HG03280 (cell line): ENCODE data around the gene DAZAP1.

Experiments used
- ATAC-seq: cut with Tn5 transposase; IDR thresholded peaks from one replicate; pipeline ENCODE4 v1.9.1; 2021; ENCODE audit warnings: mild to moderate bottlenecking, moderate library complexity; ENCODE audit not compliant: unreplicated experiment

Gene DAZAP1

DNA sequence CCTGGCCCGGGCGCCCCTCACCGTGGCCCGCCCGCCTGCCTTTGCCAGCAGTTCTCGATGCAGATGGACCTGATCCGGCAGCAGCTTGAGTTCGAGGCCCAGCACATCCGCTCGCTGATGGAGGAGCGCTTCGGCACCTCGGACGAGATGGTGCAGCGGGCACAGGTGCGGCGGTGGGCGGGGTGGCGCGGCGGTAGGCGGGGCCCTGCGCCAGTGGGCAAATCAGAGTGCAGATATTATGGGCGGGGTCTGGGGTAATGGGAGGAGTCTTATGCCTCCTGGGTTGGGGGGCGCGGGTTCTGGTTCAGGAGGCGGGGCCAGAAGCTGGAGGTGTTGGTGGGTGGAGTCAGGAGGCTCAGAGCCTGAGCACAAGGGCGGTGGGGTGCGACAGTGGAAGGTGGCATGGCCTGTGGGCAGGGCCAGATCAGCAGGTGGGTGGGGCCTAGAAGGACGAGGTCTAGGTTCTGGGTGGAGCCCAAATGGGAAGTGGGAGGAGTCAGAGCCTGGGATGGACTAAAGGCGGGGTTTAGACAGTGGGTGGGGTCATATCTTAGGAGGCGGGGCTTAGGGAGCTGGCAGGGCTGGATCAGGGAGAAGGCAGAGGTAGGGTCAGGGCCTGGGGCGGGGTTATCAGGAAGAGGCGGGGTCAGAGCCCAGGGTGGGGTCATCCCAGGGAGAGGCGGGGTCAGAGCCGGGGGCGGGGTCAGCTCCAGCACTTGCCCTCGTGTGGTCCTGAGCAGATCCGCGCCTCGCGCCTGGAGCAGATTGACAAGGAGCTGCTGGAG is 48.1 kb downstream of the DAZAP1 start:
- ATAC-seq: no peak

DNA sequence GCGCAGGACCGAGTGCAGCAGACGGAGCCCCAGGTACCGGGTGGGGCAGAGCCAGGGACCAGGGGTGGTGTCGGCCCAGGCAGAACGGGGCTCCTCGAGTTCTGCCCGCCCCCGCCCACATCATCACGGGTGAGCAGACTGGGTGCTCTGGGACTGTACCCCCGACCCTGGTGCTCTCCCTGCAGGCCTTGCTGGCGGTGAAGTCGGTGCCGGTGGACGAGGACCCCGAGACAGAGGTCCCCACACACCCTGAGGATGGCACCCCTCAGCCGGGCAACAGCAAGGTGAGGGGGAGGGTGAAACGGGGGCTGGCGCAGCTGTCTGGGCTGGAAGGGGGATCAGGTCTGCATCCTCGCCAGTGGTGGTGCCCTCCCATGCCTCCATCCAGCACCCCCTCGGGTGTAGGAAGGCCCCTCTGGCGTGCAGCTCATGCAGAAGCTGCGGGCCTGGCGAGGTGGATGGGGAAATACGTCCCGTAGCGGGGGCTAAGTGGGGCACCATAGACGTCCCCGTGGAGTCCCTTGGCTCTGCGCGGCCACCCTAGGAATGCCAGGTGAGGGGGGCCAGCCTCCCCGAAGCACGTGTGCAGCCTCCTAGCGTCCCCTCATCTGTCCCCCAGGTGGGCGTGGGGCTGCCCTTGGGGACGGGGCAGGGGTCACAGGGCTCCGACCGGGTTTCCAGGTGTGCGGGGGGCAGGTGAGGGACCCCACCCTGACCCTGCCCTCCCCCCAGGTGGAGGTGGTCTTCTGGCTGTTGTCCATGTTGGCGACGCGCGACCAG is 48.9 kb downstream of the DAZAP1 start:
- ATAC-seq: no peak

DNA sequence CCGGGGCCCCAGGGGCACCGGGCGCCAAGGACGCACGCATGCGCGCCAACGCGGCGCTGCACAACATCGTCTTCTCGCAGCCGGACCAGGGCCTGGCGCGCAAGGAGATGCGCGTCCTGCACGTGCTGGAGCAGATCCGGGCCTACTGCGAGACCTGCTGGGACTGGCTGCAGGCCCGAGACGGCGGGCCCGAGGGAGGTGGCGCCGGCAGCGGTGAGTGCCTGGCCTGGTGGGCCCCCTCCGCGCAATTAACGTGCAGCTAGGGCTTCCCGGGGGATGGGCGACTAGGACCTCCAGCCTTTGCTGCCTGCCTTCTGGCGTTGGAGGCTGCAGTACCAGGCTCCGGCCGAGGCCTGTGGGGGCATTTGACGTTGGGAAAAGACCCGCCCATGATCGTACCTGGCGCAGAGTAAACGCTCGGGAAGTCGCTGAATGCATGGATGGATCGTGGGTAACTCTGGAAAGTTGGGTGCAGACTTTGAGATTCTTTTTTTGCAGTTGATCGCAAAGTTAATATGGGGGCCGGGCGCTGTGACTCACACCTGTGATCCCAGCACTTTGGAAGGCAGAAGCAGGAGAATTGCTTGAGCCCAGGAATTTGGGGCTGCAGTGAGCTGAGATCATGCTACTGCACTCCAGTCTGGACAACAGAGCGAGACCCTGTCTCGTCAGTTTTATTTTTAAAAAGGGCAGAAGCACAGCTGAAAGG is 49.8 kb downstream of the DAZAP1 start:
- no peak for ATAC-seq

DNA sequence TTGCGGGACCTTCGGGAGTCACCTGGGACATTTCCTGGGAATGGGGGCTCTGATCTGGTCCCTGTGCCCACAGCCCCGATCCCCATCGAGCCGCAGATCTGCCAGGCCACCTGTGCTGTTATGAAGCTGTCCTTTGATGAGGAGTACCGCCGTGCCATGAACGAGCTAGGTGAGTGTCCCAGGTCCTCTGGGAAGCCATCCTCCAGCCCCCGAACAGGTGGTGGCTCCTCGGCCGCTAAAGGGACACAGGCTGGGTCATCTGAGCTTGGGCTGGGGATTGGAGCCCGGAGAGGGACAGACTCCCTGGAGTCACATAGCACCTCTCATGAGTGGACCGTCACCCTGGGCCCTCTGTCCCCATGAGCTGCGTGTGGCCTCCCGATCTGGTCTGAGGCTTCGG is 50.5 kb downstream of the DAZAP1 start:
- no peak for ATAC-seq

DNA sequence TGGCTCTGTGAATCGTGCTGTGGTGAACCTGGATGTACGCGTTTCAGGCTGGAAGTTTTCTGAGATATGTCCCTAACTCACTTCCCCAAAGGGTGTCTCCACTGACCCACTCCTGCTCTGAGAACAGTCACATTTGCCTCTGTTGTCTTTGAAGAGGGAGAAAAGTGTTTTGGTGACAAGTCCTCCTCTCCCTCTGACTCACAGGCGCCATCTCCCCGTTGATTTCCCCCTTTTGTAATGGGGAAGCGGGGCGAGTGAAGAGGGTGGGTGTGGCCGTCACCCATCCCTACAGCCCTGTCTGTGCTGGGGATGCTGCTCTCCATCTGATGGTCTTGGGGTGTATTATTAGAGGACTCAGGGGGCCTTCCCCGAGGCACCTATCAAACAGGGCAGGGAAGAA is 52.1 kb downstream of the DAZAP1 start:
- ATAC-seq: no peak

DNA sequence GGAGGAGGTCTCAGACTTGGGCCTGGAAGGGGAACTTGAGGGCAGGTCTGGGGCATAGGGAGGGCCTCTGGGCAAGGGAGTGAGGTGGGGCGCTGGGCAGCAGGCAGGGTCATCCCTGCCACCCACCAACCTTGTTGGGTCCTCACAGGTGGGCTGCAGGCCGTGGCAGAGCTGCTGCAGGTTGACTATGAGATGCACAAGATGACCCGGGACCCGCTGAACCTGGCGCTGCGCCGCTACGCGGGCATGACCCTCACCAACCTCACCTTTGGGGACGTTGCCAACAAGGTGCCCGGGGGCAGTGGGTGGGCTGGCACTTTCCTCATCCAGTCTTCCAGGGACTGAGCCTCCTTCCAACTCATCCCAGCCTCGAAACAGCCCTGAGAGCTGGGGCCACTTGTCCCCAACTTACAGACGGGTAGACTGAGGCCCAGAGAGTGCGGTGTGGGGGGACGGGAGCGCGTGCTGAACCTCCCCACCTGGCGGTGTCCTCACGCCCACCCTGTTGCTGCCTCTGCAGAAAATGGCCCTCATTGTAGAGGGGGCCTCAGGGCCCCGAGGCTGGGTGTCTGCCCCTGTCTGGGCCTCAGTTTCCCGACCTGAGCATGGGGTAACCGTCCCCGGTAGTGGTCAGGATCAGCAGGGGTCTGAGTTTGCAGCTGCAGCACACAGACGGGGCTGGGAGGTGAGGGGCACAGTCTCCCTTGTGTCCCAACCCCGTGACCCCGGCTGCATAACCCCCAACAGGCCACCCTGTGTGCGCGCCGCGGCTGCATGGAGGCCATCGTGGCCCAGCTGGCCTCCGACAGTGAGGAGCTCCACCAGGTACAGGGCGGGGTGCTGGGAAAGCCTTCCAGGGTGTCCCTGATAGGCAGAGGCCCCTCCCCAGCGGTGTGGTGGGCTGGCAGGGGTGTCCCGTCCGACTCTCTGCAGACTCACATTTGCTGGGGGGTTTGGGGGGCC is 52.9 kb downstream of the DAZAP1 start:
- no peak for ATAC-seq

DNA sequence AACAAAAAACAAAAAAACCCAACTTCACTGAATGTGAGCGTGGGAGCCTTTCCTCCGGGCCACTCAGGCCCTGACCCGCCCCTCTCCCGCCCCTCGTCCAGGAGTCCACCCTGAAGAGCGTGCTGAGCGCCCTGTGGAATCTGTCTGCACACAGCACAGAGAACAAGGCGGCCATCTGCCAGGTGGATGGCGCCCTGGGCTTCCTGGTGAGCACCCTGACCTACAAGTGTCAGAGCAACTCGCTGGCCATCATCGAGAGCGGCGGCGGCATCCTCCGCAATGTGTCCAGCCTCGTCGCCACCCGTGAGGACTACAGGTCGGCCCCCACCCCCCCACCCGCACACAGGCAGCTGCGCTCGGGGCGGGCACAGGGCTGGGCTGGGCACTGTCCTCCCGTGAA is 54.5 kb downstream of the DAZAP1 start:
- ATAC-seq: no peak

DNA sequence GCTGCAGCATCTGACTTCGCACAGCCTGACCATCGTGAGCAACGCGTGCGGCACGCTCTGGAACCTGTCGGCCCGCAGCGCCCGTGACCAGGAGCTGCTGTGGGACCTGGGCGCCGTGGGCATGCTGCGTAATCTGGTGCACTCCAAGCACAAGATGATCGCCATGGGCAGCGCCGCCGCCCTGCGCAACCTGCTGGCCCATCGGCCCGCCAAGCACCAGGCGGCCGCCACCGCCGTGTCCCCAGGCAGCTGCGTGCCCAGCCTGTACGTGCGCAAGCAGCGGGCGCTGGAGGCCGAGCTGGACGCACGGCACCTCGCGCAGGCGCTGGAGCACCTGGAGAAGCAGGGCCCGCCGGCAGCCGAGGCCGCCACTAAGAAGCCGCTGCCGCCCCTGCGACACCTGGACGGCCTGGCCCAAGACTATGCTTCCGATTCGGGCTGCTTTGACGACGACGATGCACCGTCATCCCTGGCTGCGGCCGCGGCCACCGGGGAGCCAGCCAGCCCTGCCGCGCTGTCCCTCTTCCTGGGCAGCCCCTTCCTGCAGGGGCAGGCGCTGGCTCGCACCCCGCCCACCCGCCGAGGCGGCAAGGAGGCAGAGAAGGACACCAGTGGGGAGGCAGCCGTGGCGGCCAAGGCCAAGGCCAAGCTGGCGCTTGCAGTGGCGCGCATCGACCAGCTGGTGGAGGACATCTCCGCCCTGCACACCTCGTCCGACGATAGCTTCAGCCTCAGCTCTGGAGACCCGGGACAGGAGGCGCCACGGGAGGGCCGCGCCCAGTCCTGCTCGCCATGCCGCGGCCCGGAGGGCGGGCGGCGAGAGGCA is 58.0 kb downstream of the DAZAP1 start:
- no peak for ATAC-seq

DNA sequence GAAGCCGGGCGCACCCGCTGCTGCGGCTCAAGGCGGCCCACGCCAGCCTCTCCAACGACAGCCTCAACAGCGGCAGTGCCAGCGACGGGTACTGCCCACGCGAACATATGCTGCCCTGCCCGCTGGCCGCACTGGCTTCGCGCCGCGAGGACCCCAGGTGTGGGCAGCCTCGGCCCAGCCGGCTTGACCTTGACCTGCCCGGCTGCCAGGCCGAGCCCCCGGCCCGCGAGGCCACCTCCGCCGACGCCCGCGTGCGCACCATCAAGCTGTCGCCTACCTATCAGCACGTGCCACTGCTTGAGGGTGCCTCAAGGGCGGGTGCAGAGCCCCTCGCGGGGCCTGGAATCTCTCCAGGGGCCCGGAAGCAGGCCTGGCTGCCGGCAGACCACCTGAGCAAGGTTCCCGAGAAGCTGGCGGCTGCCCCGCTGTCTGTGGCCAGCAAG is 58.7 kb downstream of the DAZAP1 start:
- ATAC-seq: no peak

DNA sequence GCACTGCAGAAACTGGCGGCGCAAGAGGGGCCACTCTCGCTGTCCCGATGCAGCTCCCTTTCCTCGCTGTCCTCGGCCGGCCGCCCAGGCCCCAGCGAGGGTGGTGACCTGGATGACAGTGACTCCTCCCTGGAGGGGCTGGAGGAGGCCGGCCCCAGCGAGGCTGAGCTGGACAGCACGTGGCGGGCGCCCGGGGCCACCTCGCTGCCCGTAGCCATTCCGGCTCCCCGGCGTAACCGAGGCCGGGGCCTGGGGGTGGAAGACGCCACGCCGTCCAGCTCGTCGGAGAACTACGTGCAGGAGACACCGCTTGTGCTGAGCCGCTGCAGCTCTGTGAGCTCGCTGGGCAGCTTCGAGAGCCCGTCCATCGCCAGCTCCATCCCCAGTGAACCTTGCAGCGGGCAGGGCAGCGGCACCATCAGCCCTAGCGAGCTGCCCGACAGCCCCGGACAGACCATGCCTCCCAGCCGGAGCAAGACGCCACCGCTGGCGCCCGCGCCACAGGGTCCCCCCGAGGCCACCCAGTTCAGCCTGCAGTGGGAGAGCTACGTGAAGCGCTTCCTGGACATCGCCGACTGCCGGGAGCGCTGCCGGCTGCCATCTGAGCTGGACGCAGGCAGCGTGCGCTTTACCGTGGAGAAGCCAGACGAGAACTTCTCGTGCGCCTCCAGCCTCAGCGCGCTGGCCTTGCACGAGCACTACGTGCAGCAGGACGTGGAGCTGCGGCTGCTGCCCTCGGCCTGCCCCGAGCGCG is 59.3 kb downstream of the DAZAP1 start:
- no peak for ATAC-seq

DNA sequence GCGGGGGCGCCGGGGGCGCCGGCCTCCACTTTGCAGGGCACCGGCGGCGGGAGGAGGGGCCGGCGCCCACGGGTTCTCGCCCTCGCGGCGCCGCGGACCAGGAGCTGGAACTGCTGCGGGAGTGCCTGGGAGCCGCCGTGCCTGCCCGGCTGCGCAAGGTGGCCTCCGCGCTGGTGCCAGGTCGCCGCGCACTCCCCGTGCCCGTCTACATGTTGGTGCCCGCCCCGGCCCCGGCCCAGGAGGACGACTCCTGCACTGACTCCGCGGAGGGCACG is 59.8 kb downstream of the DAZAP1 start:
- ATAC-seq: no peak

DNA sequence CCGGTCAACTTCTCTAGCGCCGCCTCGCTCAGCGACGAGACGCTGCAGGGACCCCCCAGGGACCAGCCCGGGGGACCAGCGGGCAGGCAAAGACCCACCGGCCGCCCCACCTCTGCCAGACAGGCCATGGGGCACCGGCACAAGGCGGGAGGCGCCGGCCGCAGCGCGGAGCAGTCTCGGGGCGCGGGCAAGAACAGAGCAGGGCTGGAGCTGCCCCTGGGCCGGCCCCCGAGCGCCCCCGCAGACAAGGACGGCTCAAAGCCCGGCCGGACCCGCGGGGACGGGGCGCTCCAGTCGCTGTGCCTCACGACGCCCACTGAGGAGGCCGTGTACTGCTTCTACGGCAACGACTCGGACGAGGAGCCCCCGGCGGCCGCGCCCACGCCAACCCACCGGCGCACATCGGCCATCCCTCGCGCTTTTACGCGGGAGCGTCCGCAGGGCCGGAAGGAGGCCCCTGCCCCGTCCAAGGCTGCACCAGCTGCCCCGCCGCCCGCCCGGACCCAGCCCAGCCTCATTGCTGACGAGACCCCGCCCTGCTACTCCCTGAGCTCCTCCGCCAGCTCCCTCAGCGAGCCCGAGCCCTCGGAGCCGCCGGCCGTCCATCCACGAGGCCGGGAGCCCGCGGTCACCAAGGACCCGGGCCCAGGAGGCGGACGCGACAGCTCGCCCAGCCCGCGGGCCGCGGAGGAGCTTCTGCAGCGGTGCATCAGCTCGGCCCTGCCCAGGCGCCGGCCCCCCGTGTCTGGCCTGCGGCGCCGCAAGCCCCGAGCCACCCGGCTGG is 60.3 kb downstream of the DAZAP1 start:
- no peak for ATAC-seq

DNA sequence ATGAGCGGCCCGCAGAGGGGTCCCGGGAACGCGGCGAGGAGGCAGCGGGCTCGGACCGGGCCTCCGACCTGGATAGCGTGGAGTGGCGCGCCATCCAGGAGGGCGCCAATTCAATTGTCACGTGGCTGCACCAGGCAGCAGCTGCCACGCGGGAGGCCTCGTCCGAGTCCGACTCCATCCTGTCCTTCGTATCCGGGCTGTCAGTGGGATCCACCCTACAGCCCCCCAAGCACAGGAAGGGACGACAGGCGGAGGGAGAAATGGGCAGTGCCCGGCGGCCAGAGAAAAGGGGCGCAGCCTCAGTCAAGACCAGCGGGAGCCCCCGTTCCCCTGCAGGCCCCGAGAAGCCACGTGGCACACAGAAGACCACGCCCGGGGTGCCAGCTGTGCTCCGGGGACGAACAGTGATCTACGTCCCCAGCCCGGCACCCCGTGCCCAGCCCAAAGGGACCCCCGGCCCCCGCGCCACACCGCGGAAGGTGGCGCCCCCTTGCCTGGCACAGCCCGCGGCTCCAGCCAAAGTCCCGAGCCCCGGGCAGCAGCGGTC is 61.0 kb downstream of the DAZAP1 start:
- ATAC-seq: no peak

DNA sequence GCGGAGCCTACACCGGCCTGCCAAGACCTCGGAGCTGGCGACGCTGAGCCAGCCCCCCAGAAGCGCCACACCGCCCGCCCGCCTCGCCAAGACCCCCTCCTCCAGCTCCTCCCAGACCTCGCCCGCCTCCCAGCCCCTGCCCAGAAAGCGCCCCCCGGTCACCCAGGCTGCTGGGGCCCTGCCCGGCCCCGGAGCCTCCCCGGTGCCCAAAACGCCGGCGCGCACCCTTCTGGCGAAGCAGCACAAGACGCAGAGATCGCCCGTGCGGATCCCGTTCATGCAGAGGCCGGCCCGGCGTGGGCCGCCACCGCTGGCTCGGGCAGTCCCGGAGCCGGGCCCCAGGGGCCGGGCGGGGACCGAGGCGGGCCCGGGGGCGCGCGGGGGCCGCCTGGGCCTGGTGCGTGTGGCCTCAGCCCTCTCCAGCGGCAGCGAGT is 61.5 kb downstream of the DAZAP1 start:
- ATAC-seq: no peak

DNA sequence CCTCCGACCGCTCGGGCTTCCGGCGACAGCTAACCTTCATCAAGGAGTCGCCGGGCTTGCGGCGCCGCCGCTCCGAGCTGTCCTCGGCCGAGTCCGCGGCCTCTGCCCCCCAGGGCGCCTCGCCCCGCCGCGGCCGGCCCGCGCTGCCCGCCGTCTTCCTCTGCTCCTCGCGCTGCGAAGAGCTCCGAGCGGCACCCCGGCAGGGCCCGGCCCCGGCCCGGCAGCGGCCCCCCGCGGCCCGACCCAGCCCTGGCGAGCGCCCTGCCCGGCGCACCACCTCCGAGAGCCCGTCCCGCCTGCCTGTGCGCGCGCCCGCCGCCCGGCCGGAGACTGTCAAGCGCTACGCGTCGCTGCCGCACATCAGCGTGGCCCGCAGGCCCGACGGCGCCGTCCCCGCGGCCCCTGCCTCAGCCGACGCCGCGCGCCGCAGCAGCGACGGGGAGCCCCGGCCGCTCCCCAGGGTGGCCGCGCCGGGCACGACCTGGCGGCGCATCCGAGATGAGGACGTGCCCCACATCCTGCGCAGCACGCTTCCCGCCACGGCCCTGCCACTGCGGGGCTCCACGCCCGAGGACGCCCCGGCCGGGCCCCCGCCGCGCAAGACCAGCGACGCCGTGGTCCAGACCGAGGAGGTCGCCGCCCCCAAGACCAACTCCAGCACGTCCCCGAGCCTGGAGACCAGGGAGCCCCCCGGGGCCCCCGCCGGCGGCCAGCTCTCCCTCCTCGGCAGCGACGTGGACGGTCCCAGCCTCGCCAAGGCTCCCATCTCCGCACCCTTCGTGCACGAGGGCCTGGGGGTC is 62.1 kb downstream of the DAZAP1 start:
- ATAC-seq: no peak

DNA sequence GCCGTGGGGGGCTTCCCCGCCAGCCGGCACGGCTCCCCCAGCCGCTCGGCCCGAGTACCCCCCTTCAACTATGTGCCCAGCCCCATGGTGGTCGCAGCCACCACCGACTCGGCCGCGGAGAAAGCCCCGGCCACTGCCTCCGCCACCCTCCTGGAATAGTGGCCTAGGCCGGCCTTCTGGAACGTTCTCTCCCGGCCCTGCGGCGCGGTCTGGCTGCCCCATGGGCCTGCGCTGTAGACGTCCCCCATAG is 62.6 kb downstream of the DAZAP1 start:
- no peak for ATAC-seq

DNA sequence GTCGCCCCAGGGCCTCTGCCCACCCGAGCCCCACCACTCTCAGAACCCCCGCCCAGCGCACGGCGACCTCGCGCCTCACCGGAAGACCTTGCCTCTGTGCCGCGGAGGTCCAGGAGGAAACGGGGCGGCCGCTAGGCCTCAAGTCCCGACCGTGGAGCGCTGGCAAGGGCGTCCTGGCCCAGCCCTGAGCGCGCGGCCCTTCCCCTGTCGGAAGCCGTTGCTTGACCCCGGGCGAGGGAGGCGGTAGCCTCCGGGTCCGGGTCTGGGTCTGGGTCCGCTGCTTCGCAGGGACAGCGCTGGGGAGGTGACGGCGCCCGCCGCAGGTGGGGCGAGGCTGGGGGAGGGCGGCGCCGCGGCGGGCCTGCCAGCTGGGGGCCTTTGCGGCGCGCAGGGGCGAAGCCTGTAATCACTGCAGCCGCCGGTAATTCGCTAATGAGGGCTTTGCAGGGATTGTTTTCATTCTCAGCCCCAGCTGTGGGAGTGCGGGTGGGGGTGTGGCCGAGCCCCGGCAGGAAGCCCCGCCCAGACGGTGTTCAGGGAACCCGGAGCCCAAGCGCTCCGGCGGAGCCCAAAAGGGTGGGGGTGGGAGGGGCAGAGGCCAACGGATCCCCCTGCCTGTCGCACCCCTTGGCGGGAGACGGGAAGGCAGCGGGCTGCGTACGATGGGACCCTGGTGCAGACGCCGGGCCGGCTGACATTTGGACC is 63.1 kb downstream of the DAZAP1 start:
- ATAC-seq: no peak
